ENCODE results near the gene PRSS3.
"Not testable (repeated sequence)": the region's sequence is repeated elsewhere in the genome, so short reads cannot be mapped to it uniquely, and the experiment has no call there.

PRSS3 gene

GRCh38 chr9:33818847-33819500 lies 23.6 kb downstream of the PRSS3 start:
- DNase-seq, result no peak

- no peak for DNase-seq
Observed at GRCh38 chr9:33820231-33820745, 24.9 kb downstream of the PRSS3 start.

GRCh38 chr9:33823801-33824200 lies 28.4 kb downstream of the PRSS3 start:
- DNase-seq, result no peak

- DNase-seq, result not testable (repeated sequence)
Observed at GRCh38 chr9:33827285-33827684, 31.9 kb downstream of the PRSS3 start.

GRCh38 chr9:33829641-33830230 lies 34.4 kb downstream of the PRSS3 start:
- DNase-seq, result not testable (repeated sequence)

- DNase-seq, result no peak
Observed at GRCh38 chr9:33835625-33836260, 40.4 kb downstream of the PRSS3 start.

GRCh38 chr9:33836261-33836660 lies 40.9 kb downstream of the PRSS3 start:
- DNase-seq, result not testable (repeated sequence)

- no peak for DNase-seq
Observed at GRCh38 chr9:33837138-33837537, 41.8 kb downstream of the PRSS3 start.

- no peak for DNase-seq
Observed at GRCh38 chr9:33840381-33840780, 45.0 kb downstream of the PRSS3 start.

- no peak for DNase-seq
Observed at GRCh38 chr9:33843312-33843961, 48.1 kb downstream of the PRSS3 start.

- no peak for DNase-seq
Observed at GRCh38 chr9:33846231-33846630, 50.9 kb downstream of the PRSS3 start.

GRCh38 chr9:33847894-33848205 lies 52.5 kb downstream of the PRSS3 start:
- DNase-seq, result not testable (repeated sequence)
